Neural cell (in vitro differentiated cells): ENCODE data around the gene ITGA3.

ENCODE experiments used
- EZH2 ChIP-seq: fragments of 200-600, 300-800 bp; shearing (Covaris generic), sonication (generic); IDR thresholded peaks from 2 replicates; pipeline ENCODE4 v1.6.1; 2014; ENCODE audit warnings: antibody characterized with exemption, low read length, borderline replicate concordance, mild to moderate bottlenecking; ENCODE audit not compliant: insufficient read depth, poor library complexity, severe bottlenecking
- MXI1 ChIP-seq: fragments of 450-650 bp; conservative IDR thresholded peaks from 2 replicates; pipeline ENCODE4 v1.6.1; 2014; ENCODE audit warnings: antibody characterized with exemption, mild to moderate bottlenecking; ENCODE audit not compliant: poor library complexity, severe bottlenecking
- TF ChIP-seq, protein P1 (sequence below): fragments of 450-650 bp; IDR thresholded peaks from 2 replicates; pipeline ENCODE4 v1.5.1; 2014; ENCODE audit warnings: antibody characterized with exemption, mild to moderate bottlenecking, moderate library complexity; ENCODE audit not compliant: poor library complexity, severe bottlenecking

DNA sequence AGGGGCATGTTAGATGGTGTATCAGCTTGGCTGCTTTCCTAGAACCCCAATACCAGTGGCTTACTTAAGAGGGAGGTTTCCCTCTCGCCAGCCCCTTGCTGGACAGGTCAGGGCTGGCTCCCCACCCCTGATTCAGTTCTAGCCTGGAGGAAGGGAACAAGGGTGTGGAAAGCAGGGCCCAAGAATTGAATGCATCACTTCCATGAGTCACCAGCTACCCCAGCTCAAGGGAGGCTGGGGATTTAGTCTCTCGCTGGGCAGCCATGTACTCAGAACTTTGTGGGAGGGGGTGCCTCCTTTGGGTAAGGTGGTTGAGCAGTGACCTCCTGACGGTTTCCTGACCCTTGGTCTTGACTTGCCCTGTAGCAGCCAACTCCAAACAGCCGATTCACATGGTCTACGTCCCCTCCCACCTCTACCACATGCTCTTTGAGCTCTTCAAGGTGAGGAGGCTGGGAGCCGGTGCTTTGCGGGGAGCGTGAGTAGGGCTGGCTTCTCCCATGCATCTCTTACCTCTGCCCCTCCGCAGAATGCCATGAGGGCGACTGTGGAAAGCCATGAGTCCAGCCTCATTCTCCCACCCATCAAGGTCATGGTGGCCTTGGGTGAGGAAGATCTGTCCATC is 52.0 kb downstream of the ITGA3 start:
- TF ChIP-seq, protein P1, sequence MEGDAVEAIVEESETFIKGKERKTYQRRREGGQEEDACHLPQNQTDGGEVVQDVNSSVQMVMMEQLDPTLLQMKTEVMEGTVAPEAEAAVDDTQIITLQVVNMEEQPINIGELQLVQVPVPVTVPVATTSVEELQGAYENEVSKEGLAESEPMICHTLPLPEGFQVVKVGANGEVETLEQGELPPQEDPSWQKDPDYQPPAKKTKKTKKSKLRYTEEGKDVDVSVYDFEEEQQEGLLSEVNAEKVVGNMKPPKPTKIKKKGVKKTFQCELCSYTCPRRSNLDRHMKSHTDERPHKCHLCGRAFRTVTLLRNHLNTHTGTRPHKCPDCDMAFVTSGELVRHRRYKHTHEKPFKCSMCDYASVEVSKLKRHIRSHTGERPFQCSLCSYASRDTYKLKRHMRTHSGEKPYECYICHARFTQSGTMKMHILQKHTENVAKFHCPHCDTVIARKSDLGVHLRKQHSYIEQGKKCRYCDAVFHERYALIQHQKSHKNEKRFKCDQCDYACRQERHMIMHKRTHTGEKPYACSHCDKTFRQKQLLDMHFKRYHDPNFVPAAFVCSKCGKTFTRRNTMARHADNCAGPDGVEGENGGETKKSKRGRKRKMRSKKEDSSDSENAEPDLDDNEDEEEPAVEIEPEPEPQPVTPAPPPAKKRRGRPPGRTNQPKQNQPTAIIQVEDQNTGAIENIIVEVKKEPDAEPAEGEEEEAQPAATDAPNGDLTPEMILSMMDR: no peak
- no peak for TF ChIP-seq MXI1
- no peak for TF ChIP-seq EZH2
